ENCODE measurements around the gene TRIM37. TPM values are rescaled to one million over a fixed set of nuclear protein-coding genes. Genes with fewer than 3 reads are reported as not detected.

TRIM37 gene
- total RNA-seq, 1 experiment from 2014 or later, result 37.7 TPM

DNA sequence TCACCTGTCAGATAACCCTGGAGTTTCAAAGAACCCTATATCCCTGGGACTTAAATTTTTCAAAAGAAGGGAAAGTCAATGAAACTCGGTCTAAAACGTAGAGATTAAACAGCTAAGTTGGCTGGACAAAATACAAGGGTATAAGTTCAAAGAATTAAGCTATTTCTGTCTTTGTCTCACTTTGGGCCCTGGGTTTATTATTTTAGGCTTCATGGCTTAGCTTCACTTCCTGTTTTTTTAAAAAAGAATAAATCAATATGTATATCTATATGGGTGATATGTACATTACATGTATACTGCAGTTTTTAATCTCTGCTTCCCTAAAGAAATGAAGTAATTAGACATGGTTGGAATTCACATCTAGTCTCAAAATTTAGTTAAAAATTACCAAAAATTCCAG, 132.3 kb downstream of the TRIM37 start:
- H3K4me1 Mint-ChIP-seq (ENCODE audit: low read depth, unreplicated experiment), result no peaks in the 10 kb centered on the region
- no peaks in the 10 kb centered on the region for H3K27me3 Mint-ChIP-seq (ENCODE audit: insufficient read depth, unreplicated experiment)
- DNase-seq, result no peak
- H3K36me3 Mint-ChIP-seq (ENCODE audit: insufficient read depth, unreplicated experiment), result no peaks in the 10 kb centered on the region
- Histone ChIP-seq H3K9me3 (no peaks in the 10 kb centered on the region), H3K4me1 (no peaks in the 10 kb centered on the region), H3K27me3 (replicated peaks; ENCODE audit: control insufficient read depth, insufficient read depth, low read length) (no peaks in the 10 kb centered on the region), H3K36me3 (ENCODE audit: control insufficient read depth, insufficient read depth, low read length) (no peaks in the 10 kb centered on the region), H3K4me3 (ENCODE audit: low read depth, low read length) (no peak overlapping the region)
- no peak overlapping the region for H3K4me3 Mint-ChIP-seq (ENCODE audit: unreplicated experiment)
- TF ChIP-seq, protein P1, sequence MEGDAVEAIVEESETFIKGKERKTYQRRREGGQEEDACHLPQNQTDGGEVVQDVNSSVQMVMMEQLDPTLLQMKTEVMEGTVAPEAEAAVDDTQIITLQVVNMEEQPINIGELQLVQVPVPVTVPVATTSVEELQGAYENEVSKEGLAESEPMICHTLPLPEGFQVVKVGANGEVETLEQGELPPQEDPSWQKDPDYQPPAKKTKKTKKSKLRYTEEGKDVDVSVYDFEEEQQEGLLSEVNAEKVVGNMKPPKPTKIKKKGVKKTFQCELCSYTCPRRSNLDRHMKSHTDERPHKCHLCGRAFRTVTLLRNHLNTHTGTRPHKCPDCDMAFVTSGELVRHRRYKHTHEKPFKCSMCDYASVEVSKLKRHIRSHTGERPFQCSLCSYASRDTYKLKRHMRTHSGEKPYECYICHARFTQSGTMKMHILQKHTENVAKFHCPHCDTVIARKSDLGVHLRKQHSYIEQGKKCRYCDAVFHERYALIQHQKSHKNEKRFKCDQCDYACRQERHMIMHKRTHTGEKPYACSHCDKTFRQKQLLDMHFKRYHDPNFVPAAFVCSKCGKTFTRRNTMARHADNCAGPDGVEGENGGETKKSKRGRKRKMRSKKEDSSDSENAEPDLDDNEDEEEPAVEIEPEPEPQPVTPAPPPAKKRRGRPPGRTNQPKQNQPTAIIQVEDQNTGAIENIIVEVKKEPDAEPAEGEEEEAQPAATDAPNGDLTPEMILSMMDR (IDR thresholded peaks at IDR 0.05; ENCODE audit: insufficient read depth in 1 of 2, low read depth in 1 of 2, low read length in 1 of 2, severe bottlenecking in 1 of 2, unreplicated experiment in 1 of 2), result no peak
- no peaks in the 10 kb centered on the region for H3K9me3 Mint-ChIP-seq (ENCODE audit: unreplicated experiment)
- ChIA-PET CTCF (no interaction called here), POLR2A (no interaction called here)
- no peak overlapping the region for H3K27ac Mint-ChIP-seq (ENCODE audit: unreplicated experiment)
- no TSS peak for BruUV-seq (replicated peaks)
- intact Hi-C loops (cut with micrococcal nuclease; ENCODE audit: unreplicated experiment), result no loop called here

DNA sequence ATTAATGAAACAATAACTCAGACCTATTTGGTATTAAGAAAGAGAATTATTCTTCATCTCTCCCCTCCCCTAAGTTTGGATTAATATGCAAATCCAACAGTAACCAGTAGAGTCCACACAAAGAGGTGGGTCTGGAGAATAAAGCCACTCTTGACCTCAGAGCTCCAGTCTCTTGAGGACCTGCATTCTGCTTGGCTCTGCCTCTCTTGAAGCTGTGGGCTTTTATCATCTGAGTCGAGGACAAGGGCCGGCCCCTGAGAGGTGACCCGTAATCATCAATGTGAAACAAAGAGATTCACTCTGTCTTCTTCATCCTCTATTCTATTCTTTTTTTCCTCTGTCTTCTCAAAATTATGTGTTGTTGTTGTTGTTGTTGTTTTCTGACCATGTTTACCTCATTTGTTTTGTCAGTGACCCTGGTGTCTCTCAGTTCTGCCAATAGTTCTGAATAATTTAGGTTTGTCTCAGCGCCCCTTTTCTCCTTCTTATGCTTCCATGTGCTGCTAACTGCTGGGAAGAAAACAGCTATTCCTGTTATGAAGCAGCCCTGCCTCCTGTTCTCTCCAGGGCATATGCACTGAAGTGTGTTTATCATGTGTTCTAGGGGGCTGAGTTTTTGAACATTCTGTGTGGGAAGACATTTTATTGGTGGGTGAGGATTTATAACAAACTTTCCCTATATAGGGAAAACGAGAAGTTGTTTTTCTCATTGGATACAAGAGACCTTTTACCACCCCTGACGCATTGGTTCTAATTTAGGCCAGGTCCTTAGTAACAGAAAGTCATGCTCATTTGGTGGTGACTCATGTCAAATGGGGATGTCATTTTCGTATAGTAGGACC, 135.8 kb downstream of the TRIM37 start:
- BruUV-seq (replicated peaks), result no TSS peak

DNA sequence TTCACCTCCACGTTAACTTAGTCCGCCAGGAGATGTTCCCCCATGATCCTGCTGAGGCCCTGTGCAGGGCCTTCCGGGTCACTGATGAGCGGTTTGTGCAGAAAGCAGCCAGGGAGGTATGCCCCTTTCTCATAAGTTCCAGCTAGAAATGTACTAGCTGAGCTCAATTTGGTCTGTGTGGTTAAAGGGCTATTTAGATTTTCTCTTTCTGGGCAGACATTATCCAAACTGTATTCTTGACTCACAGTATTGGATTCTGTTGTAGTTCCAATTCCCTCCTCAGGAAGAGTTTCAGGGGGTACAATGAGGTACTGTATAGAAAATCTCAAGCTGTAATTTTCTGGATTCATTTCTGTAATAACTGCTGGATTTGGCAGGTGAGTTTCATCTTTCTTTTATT, 137.1 kb downstream of the TRIM37 start:
- no peak for DNase-seq
- H3K4me3 ChIP-seq (ENCODE audit: low read depth, low read length), result no peak overlapping the region
- H3K9me3 Mint-ChIP-seq (ENCODE audit: unreplicated experiment), result no peaks in the 10 kb centered on the region
- no peak overlapping the region for H3K4me3 Mint-ChIP-seq (ENCODE audit: unreplicated experiment)
- ChIA-PET CTCF (interaction anchor here (0.9 kb wide), 1 partner anchor 10 kb away, joined by 3 read pairs; no protein-coding TSS in a partner anchor), POLR2A (no interaction called here)
- intact Hi-C loops (cut with micrococcal nuclease; ENCODE audit: unreplicated experiment), result no loop called here
- no peaks in the 10 kb centered on the region for H3K27me3 Mint-ChIP-seq (ENCODE audit: insufficient read depth, unreplicated experiment)
- BruUV-seq (replicated peaks), result no TSS peak
- H3K9me3 ChIP-seq, result no peaks in the 10 kb centered on the region
- no peaks in the 10 kb centered on the region for H3K27me3 ChIP-seq (replicated peaks; ENCODE audit: control insufficient read depth, insufficient read depth, low read length)
- H3K36me3 ChIP-seq (ENCODE audit: control insufficient read depth, insufficient read depth, low read length), result no peaks in the 10 kb centered on the region
- H3K27ac Mint-ChIP-seq (ENCODE audit: unreplicated experiment), result no peak overlapping the region
- H3K4me1 Mint-ChIP-seq (ENCODE audit: low read depth, unreplicated experiment), result no peaks in the 10 kb centered on the region
- H3K4me1 ChIP-seq, result no peaks in the 10 kb centered on the region
- TF ChIP-seq, protein P1 (IDR thresholded peaks at IDR 0.05; ENCODE audit: insufficient read depth in 1 of 2, low read depth in 1 of 2, low read length in 1 of 2, severe bottlenecking in 1 of 2, unreplicated experiment in 1 of 2), result no peak
- H3K36me3 Mint-ChIP-seq (ENCODE audit: insufficient read depth, unreplicated experiment), result no peaks in the 10 kb centered on the region

More for the DNA sequence above, 135.8 kb downstream of the TRIM37 start:
- POLR2A ChIA-PET, result no interaction called here
- H3K4me3 ChIP-seq (ENCODE audit: low read depth, low read length), result no peak overlapping the region
- CTCF ChIA-PET, result interaction anchor here (0.5 kb wide), 1 partner anchor 261 kb away, joined by 4 read pairs; no protein-coding TSS in a partner anchor
- no peak overlapping the region for H3K27ac Mint-ChIP-seq (ENCODE audit: unreplicated experiment)
- no peaks in the 10 kb centered on the region for H3K4me1 Mint-ChIP-seq (ENCODE audit: low read depth, unreplicated experiment)
- no peaks in the 10 kb centered on the region for H3K27me3 Mint-ChIP-seq (ENCODE audit: insufficient read depth, unreplicated experiment)
- no peak overlapping the region for H3K4me3 Mint-ChIP-seq (ENCODE audit: unreplicated experiment)
- no peak for DNase-seq
- H3K9me3 ChIP-seq, result no peaks in the 10 kb centered on the region
- H3K36me3 ChIP-seq (ENCODE audit: control insufficient read depth, insufficient read depth, low read length), result no peaks in the 10 kb centered on the region
- intact Hi-C loops (cut with micrococcal nuclease; ENCODE audit: unreplicated experiment), result no loop called here
- H3K9me3 Mint-ChIP-seq (ENCODE audit: unreplicated experiment), result no peaks in the 10 kb centered on the region
- no peaks in the 10 kb centered on the region for H3K27me3 ChIP-seq (replicated peaks; ENCODE audit: control insufficient read depth, insufficient read depth, low read length)
- no peaks in the 10 kb centered on the region for H3K36me3 Mint-ChIP-seq (ENCODE audit: insufficient read depth, unreplicated experiment)
- H3K4me1 ChIP-seq, result no peaks in the 10 kb centered on the region
- TF ChIP-seq, protein P1 (IDR thresholded peaks at IDR 0.05; ENCODE audit: insufficient read depth in 1 of 2, low read depth in 1 of 2, low read length in 1 of 2, severe bottlenecking in 1 of 2, unreplicated experiment in 1 of 2), result no peak

All from Caco-2 (cell line).